ENCODE data around the gene A4GALT.

GRCh38 chr22:42643634-42644421, 76.8 kb downstream of the A4GALT start:
- no peak for TF ChIP-seq CTCF (IDR thresholded peaks at IDR 0.05)
- no peak for TF ChIP-seq REST (IDR thresholded peaks at IDR 0.05; ENCODE audit: insufficient read depth in 1 of 2, low read depth in 2 of 2, low read length in 1 of 2)
- TF ChIP-seq SIN3A (IDR thresholded peaks at IDR 0.05; ENCODE audit: borderline replicate concordance, insufficient read depth, low read depth, low read length): no peak
- no peak for TF ChIP-seq POLR2AphosphoS5 (IDR thresholded peaks at IDR 0.05; ENCODE audit: low read depth, low read length)
